CD4-positive, alpha-beta T cell treated with Interleukin-15 for 1 hour (primary cell): ENCODE measurements around the gene SIGLEC12.
A peak's percentile ranks its signal among the peaks of the same experiment; 100 is the strongest.
"Not testable (repeated sequence)": the region's sequence is repeated elsewhere in the genome, so short reads cannot be mapped to it uniquely, and the experiment has no call there.

Experiments used
- DNase-seq: peaks from one replicate; pipeline ENCODE4 v3.0.0-alpha.2; 2020

Gene SIGLEC12

DNA sequence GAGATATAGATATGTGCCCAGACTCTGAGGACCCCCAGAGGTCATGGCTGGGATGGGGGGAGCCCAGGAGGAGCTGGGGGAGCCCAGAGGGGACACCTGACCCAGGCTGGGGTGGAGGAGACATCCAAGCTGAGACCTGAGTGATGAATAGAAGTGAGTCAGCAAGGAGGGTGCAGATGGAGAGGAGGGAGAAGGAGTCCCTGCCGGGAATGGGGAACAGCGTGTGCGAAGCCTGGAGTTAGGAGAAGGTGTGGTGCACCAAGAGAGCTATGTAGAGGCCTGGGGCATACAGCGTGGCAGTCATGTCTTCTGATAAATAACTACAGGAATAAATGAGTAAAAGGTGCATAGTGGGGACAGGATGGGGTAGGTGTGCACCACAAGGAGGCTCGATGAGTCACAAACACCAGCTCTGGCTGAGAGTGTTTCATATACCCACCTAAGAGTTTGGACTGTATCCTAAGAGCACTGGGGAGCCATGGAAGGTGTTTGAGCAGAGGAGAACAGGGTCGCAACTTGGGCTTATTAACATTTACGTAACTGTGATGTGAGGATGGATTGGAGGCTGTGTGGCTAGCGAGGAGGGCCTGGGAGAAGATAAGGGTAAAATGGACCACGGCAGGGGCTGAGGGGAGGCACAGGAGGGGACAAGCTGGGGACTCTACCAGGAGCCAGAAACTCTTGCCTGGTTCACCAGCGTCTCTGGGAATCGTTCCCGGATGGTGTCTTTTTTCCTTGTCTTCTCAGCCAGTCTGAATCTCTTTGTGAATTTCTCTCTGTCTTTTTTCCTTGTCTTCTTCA lies 21.9 kb downstream of the SIGLEC12 start:
- no peak for DNase-seq

DNA sequence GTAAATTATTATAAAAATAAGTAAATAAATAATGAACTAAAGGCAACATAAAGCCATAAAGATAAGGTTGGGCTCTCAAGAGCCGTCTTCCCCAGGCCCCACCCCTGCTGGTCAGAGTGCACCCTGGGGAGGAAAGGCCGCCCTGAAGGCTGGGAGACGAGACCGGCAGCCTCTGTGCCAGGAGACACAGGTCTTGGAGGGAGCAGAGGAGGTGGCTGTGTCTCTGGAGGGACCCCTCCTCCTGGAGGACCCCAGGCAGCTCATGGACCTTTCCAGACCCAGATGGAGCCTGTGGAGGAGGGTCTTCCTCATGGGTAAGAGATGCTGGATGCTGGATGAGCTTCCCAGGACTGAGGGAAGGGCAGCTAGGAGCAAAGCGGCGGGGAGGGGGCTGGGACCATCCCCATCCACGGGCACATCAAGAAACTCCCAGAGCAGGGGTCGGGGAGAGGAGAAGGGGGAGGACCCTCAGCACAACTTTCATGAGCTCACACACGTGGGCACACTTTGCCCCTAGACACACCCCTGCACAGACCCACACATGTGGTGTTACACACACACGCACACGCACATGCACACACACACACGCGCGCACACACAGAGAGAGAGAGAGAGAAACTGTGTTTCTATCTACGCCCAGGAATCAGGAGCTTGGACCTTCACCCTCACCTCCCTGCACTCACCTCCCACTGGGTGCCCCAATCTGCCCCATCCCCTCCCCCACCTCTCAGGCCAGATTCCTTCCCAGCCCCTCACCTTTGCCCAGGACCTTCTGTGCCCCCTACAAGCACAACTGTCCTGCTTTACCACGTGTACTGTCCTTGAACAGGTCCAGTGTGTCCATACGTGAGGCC lies 23.0 kb downstream of the SIGLEC12 start, which contains the start of gene CEACAM18:
CEACAM18 (plus strand) TSS at position 159 of the 854 bp plus-strand sequence.
- no peak for DNase-seq

DNA sequence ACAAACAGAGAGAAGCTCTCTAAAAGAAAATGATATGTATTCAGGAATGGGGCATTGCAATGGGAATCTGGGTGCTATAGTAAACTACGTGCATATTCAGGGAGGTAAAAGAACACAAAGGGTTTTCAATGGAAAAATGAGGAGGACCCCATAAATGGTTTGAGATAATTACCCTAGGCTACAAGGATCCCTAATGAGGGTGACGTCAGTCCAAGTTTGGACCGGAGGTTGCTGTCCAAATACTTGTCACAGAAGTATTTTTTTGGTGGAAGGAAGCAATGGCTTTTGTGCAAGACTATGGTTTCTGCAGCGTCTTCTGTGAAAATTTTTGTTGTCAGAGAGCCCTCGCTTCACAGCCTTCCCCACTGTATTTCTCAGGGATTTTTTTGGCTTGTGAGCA lies 24.3 kb downstream of the SIGLEC12 start:
- no peak for DNase-seq

DNA sequence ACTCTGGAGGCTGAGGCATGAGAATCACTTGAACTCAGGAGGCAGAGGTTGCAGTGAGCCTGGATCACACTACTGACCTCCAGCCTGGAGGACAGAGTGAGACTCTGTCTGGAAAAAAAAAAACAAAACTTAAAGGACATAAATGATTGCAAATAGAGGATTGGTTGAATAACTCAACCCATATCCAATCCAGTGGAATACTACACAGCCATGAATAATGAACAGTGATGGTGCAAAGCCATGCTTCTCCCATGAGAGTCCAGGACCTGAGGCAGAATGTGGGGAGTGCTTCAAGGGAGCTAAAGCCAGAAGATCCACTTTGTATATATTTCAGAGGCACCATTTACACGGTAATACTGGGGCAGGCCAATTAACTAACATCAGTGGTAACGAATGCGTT lies 25.4 kb downstream of the SIGLEC12 start:
- DNase-seq = no peak

DNA sequence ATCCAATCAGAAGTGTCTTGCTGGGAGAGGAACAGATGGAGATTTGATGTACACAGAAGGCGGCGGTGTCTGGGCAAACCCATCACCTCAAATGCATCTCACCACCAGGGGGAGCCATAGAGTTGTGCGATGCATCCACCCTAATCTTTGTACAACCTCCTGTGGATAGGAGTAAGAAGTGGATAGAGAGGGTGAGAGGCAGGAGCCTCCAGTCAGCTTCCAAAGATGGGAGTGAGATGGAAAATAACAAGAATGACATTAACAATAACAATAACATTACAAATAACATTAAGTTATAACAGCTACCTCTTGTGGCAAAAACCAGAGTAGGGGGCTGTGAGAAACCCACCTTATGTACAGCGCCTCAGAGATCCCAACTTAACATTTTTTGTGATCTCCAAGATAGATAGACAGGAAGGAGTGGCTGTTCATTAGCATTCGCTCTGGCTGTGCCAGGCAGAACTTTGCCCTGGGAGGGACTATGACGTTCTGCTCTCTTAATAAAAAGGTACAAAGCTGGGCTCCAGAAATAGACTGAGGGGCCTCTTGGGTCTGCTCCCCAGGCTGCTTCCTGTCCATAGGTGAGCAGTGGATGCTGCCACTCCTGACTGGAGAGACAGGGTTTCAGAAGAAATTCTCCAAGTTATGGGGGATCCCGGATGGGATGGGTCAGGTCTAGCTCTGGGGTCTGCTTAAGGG lies 28.4 kb downstream of the SIGLEC12 start:
- peak; percentile 69 for DNase-seq

DNA sequence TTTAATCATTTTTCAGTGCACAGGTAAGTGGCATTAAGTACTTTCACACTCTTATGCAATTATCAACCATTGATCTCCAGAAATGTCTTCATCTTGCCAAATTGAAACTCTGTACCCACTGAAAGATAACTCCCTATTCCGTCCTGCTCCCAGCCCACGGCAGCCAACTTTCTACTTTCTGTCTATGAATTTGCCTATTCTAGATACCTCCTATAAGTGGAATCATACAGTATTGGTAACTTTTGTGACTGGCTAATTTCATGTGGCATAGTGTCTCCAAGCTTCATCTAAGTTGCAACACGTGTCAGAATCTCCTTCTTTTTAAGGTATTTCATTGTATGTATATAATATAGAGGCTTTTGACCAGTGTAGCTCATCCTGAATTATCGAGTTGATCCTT lies 29.0 kb downstream of the SIGLEC12 start:
- DNase-seq = no peak

DNA sequence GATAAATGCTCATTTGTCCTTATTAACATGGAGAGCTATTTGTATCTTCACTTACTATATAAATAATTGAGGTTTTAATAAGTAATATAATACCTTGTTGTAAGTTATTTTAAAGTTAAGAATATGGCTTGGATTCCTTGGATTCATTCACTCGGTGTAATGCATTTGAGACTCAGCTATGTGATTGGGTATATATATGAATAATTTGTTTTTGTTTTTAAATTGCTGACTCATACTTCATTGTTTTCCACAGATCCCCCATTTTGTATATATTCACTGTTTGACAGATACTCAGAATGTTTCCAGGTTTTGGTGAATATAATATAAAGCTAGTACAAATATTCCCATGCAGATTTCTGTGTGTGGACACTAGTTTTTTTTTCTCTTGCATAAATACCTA lies 30.1 kb downstream of the SIGLEC12 start:
- no peak for DNase-seq

DNA sequence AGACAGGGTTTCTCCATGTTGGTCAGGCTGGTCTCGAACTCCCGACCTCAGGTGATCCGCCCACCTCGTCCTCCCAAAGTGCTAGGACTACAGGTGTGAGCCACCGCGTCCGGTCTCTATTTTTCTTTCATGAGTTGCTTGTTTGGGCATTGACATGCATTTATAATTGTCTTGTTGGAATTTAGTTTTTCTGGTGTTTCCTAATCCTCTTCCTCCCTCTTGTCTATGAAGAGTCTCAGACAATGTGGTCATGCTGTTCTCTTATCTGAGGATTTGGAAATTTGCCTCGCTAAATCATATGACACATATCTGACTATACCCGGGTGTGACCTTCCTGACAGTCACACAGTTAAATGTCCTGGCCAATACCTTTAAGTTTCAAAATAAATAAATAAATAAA lies 30.6 kb downstream of the SIGLEC12 start:
- no peak for DNase-seq

DNA sequence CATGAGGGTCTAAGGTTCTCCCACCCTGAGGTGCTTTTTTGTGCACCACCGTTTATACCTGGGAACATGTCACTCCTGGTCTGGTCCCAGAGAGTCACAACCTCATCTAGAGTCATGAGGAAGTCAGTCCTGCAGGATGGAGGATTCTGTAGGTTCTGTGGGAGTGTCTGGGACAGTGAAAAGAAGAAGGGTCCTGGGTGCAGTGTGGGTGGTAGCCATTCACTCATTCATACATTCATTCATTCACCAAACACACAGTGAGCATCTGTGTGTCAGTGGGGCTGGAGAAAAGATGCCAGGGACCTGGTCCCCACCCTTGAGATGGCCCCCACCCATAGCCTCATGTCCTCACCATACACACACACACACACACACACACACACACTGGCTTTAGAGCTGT lies 32.0 kb downstream of the SIGLEC12 start:
- DNase-seq = no peak

DNA sequence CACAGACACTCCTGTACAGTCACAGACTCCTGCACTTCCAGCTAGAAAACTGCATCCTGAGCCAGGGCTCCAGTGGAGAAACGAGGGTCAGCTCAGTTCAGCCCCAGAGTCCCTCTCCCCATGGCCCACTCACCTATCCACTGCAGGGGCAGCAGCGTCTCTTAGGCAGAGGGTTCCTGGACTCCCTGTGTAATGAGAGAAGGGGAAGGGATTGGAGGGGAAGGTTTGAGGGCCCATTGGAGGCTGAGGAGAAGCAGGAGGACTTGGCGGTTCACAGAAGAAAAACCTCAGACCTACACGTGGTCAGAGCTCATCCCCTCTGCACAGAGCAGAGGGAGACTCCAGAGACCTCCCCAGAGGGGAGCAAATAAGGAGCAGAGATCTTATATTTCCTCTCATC lies 32.4 kb downstream of the SIGLEC12 start:
- DNase-seq = no peak

DNA sequence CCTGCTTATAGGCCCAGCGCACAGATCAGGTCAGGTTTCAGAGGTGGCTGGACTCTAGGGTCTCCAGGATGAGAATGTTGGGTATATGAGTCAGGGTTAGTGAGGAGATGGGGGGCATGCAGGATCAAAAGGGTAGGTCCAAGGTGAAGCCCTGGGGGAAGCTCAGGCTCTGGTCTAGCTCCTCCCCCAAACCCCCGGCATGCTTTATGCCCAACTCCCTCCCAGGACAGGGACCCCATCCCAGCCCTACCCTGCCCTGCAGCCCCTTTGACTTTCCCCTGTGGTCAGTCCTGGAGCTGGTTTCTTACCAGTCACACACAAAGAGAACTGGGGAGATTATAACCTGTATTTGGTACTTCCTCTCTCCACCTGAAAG lies 33.1 kb downstream of the SIGLEC12 start:
- DNase-seq = no peak

DNA sequence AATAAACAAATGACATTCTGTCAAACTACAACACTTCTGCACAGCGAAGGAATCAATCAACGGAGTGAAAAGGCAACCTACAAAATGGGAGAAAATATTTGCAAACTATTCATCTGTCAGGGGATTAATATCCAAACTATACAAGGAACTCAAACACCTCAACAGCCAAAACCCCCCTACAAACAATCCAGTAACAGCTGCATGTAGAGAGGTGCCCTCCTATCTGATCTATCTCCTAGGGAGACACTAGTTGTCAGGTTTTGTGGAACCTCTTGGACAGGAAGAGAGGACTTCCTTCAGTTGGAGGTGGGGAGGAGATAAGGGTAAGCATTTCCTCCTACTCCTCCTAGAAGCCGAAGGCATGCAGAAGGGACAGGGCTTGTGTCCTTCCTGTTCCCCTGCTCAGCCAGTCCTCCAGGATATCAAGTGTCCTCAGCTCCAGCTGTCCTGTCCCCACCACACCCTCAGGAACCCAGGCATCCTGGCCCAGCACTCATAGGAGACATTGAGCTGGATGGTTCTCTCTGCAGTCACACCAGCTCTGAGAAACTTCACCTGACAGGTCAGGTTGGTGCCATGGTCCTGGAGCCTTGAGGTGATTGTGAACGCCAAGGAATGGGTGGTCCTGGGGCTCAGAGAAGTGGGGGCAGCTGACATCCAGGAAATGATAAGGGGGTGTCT lies 33.6 kb downstream of the SIGLEC12 start:
- DNase-seq = no peak

DNA sequence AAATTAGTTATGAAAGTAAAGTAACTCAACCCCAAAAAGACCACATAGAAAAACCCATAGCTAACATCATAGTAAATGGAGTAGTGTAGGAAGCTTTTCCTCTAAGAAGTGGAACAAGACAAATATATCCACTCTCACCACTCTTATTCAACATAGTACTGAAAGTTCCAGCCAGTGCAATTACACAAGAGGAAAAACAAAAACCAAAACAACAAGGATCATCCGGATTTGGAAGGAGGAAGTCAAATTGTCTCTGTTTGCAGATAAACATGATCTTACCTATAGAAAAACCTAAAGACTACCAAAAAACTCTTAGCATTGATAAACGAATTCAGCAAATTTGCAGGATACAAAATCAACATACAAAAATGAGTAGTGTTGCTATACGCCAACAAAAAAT lies 34.9 kb downstream of the SIGLEC12 start:
- DNase-seq = no peak

DNA sequence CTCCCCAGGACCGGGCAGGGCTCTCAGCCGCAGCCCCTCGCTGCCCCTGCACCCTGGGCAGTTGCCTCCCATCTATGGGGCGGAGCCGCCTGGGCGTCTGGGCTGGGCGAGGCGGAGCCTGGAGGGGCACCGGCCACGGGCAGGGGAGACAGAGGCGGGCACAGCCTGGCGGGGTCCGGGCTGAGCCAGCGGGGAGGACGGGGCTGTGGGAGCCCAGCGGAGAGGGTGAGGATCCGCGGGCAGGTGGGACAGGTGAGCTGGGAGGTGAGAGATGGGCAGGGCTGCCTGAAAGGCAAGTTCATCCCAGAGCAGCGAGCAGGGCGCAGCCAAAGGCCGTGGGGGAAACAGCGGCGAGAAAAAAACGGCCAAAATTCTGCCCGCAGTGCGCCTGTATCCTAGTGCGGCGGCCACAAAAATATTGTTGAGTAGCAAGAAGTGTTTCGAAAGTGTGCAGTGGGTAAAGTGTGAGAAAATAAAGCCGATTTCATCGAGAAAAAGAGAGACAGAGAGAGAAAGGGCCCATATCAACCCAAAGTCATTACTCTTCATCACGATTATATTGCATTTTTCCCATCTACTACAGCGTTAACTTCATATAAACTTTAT lies 37.5 kb downstream of the SIGLEC12 start:
- not testable (repeated sequence) for DNase-seq

DNA sequence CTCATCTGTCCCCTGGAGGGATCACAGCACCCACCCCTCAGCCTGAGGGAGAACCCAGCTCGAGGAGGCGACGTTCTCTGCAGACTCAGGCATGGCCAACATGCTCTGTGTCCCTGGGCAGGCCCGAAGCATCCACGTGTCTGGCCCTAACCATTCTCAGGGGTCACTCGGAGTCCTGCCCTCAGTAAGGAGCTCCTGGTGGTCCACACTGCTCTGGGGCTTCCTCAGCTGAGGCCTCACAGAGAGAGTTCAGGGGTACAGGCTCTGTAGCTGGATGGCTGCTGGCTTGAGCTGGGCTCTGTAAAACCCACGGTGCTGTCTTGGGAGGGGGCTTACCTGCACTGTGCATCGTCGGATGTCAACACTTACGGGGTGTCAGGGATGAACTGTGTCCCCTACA lies 38.9 kb downstream of the SIGLEC12 start:
- no peak for DNase-seq

DNA sequence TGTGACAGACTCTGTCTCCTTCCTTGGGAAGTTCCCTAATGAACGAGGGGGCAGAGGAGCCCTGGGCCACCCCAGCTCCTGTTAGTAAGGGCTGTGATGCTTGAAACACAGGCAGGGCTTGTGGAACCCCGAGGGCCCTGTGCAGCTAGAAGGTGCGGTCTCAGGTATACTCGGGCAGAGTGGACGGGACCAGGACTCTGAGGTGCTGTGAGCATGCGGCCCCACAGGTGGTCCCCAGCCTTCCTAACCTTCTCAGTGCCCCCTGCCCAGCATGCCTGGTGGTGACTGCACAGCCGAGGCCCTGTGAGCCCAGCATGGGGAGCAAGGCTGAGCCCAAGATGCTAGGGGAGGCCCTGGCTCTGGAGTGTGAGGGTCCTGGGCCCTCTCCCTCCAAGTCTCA lies 39.3 kb downstream of the SIGLEC12 start:
- DNase-seq = no peak

DNA sequence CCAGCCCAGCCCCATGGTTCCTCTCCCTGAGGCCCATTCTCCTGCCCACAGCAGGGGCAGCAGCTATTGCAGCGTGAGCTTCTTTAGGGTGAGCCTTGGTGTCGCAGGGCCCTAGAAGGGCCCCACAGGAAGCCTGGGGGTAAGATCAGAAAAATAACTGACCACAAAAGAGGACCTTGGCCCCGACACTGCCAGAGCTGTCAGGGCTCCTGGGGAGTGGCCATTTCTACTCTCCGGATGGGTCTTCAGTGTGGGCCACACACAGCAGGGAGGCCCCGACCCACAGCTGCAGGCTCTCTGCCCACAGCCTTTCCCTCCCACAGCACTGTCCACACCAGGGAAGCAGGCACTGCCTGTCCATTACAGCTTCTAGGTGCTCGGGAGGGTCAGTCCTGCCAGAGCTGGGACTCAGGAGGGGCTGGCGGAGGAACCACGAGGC lies 39.9 kb downstream of the SIGLEC12 start:
- DNase-seq = no peak

DNA sequence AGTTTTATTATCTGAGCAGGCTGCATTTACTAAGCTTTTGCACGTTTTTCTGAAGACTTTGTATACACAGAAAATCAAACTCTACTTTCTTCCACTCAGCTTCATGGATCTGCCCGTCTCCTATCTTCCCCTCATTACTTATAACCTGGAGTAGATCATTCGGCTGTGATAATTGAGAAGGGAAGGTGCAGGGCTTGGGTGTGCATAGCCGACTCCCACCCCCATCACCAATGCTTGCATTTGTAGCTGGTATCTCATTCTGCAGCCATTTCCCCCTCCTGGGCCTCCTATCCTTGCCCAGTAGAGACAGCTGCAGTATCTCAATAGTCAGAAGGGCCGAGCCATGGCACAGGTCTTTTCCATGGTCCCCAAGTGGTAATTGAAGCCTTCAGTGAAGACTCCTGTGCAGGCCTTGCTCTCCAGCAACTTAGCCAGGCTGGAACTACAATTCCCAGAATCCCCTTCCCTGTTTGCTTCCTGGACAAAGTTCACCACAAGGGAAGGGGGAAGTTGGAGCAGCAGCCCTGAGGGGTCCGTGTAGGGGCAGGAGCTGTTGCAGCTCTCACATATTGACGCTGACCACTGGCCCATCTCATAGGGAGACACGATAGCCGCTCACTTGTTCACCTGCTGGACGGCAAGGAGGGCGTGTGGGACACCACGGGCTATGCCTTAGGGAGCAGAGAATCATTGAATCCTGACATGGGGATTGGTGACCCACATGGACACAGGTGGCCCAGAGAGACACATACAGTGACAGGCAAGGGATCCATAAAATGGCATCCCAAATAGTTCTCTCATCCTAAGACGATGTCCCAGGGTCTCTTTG lies 41.2 kb downstream of the SIGLEC12 start:
- no peak for DNase-seq

DNA sequence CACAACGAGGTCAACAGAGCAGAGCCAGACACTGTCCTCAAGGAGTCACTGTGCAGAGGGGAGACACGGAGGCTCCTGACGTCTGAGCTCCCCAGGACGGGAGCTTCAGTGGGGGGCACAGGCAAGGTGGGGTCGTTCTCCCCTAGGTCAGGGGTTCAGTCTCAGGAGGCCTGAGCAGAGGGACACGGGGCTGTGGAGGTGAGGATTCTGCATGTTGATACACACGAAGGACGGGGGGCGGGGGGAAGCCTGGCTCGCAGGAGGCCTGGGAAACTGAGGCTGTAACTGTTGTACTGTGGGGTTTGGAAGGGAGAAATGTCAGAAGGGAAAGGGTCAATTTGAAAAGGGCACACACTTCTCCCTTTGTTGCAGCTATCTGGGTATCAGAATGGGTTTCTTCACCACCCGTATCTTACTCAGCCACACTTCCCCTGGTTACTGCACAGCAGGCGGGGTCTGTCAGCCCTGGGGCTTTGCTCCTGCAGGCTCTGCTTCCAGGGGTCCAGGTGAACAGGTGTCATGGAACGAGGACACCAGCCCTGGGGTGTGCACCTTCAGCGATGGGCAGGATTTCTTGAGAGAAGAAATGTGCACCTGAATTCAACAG lies 42.6 kb downstream of the SIGLEC12 start:
- DNase-seq = no peak

DNA sequence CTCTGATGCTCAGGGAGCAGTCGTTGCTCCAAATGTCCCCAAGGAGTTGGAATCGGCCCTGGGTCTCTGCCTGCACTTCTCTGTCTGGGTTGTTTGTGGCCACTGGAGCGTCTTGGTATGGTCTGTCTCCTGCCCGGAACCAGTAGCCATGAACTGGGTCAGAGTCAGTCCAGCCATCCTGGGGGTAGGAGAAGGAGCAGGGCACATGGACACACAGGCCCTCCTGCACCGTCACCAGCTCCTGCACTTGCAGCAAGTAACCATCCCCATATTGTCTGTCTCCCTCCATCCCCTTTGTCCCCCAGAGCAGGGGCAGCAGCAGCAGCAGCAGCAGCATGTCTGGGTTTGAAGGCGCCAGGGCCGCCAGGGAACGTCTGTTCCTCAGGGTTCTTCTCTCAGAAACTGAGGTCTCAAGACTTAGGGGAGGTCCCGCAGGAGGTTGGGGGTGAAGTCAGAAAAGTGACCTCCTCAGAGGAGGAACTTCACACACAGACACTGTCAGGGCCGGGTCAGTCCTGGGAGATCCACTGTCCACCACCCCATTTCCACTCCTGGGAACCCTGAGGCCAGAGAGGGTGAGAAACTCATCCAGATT lies 43.5 kb downstream of the SIGLEC12 start, which contains the start of gene SIGLEC8:
SIGLEC8 (minus strand) TSS at position 404 of the 595 bp plus-strand sequence; CDS start at position 337, 67 bp downstream.
- no peak for DNase-seq
